Subcutaneous adipose tissue (tissue), 4 donors: ENCODE results near the gene JAKMIP2. TPM values are rescaled to one million over a fixed set of nuclear protein-coding genes. Genes with fewer than 3 reads are reported as not detected.

Experiments used
- total RNA-seq, 4 donors: library from RNA; depleted of rRNA; stranded (reverse); fragments of >200 nt; gene quantifications; one replicate each; pipeline ENCODE4 v1.1.0, GENCODE V29; 2016
- TF ChIP-seq, protein P1 (sequence below): fragments of 450-650 bp; IDR thresholded peaks from one replicate; pipeline ENCODE4 v1.5.1; 2016; ENCODE audit warnings: low read depth, mild to moderate bottlenecking, control low read depth, antibody characterized with exemption, moderate library complexity

The JAKMIP2 gene
- total RNA-seq, 4 donors from 2014 or later: 0.19 to 13.4 (median 2.0) TPM; not detected in 1

DNA sequence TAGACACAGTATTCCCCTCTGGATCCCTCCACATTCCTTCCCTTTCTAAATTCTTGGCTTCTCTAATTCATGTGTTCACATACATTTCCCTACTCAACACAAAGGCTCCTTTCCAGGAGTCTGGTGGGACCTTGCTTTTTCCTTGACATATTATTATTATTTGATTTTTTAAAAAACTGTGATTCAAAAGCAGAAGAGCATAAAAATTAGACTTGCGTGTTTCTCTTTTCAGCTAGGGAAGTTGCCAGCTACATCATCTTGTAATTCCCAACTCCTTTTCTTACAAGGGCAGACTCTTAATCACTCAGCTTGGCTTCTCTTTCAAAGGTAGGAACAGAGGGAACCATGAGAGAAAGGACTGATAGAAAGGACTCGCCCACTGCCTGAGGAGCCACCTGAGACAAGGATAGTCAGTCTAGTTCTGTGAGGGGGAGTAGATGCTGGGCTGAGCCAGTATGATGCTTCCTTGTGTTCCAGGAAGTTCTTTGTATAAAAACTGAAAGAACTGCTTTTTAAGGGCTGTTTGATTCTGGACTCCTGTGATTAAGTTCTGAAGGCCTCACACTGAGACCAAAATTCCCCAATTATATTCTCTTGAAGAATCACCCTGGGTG is 221.7 kb downstream of the JAKMIP2 start:
- TF ChIP-seq, protein P1, sequence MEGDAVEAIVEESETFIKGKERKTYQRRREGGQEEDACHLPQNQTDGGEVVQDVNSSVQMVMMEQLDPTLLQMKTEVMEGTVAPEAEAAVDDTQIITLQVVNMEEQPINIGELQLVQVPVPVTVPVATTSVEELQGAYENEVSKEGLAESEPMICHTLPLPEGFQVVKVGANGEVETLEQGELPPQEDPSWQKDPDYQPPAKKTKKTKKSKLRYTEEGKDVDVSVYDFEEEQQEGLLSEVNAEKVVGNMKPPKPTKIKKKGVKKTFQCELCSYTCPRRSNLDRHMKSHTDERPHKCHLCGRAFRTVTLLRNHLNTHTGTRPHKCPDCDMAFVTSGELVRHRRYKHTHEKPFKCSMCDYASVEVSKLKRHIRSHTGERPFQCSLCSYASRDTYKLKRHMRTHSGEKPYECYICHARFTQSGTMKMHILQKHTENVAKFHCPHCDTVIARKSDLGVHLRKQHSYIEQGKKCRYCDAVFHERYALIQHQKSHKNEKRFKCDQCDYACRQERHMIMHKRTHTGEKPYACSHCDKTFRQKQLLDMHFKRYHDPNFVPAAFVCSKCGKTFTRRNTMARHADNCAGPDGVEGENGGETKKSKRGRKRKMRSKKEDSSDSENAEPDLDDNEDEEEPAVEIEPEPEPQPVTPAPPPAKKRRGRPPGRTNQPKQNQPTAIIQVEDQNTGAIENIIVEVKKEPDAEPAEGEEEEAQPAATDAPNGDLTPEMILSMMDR: no peak

DNA sequence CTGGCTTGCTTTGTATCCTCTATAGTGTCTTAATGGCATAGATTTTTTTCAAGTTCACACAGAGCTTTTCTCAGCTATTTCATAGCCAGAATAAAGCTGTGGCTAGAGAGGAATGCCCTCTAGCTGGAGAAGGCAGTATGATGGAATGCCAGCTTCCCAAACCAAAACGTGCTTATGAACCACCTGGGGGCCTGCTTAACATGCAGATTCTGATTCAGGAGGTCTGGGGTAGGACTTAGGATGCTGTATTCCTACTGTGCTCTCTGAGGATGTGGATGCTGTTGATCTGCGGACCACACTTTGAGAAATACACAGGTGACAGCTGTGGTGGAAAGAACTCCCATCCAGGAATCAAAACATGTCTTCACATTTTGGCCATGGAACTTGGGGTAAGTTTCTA is 222.8 kb downstream of the JAKMIP2 start:
- TF ChIP-seq, protein P1: no peak

DNA sequence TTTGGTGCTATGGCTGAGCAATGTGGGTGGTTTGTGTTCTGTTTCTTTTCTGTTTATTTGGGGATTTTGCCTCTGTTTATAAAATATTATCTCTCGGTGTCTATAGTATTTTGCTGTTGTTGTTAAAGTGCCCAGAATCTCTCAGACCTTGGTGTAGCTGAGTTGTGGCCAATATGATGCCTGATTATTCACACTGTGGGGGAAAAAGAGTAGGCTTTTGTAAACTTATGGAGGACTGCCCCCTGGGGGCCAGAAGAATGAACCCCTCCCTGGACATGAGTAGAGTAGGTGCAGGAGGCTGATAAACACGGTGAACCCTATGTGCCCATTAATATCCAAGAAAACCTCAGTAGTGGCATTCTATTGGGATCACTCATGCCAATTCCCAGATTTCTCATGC is 223.7 kb downstream of the JAKMIP2 start:
- TF ChIP-seq, protein P1: no peak

DNA sequence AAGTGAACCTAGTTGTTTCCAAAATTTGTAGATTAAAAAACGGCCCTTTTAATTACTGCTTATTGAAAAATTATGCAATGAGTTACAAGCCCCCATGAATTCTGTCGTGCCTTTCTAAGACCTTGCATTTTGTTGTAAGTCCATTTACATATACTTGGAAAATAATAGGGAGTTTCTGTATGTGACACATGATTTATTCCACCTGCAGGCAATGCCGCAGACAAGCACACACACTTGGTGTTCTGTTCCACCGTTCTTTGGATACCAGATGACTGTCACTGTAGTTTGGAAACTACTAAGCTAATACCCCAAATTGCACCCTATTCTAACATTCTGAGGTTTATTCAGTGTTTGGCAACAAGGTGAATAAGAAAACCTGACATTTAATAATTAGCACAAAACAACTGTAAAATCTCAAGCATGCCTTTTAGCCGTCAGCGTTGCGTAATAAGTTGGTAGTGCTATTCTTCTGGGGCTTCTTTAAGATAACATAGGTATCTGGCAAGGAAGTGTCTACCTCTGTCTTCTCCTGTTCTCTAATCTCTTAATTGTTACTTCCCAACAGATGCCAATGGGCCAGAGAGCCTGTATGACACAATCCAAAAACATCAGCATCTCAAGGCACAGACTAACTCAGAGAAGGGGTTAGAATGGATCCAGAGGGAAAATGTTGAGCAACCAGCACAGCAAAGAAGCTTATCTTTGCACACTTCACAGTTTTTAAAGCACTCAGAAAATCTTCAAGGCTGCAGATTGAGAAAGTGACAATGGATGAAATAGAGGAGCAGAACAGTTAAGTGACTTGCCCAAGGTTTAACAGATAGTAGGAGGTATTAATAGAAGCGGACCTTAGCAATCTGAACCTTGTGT is 224.4 kb downstream of the JAKMIP2 start:
- TF ChIP-seq, protein P1: no peak

DNA sequence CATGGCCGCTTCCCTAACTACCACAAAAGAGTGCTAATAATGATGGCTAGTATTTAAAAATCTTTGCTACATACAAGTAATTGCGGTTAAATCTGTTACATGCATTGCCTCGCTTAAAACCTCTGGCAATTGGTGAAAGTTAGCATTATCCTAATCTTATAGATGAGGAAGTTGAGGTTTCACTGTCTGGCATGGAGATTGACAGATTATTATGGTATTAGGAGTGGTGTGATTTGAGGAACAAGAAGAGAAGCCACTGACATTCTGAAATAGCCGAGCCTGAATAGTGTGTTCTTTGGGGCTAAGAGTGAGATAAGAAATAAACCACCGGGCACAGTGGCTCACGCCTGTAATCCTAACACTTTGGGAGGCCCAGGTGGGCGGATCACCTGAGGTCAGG is 227.4 kb downstream of the JAKMIP2 start:
- TF ChIP-seq, protein P1: no peak

DNA sequence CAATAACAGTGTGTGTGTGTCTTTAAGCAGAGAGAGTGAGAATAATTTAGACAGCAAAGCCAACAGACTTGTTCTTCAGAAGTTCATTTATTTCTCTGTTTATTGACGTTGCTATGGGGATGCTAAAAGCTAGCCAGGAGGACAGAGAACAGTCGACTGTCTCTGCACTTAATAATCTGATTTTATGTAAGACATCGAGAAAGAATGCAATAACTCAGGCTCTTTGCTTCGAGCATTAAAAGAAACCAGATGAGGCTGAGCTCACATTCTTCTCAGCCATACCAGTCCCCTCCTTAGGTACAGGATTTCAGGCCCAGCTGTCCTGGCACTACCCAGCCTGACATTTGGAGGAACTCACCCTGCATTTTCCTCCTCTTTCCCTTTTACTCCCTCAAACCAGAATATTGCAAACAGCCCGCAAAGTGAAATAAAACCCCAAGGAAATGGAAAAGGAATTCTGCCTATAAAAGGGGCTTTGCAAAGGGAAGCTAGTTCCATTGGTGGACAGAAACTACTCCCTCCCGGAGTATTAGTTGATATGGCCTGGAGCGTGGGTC is 228.2 kb downstream of the JAKMIP2 start:
- TF ChIP-seq, protein P1: no peak

DNA sequence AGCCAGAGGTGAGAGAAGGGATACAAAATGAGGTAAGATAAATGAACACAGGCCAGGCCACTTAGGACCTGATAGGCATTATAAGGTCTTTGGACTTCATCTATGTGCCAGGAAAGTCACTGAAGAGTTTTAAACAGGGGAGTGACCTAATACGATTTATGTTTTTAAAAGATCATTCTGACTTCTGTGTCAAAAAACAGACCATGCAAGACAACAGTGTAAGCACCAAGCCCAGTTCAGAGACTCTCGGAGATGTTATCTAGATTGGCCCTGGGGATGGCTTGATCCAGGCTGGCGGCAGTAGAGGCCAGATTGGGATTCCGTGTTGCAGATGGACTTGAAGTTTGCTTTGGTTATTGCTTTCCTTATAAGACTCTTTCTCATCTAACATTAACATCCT is 229.6 kb downstream of the JAKMIP2 start:
- TF ChIP-seq, protein P1: no peak
